GM10266 (cell line): Measurements from ENCODE around the gene HMCN2.

Experiments
- DNase-seq: peaks from one replicate; pipeline ENCODE4 v3.0.0; 2012; ENCODE audit errors: extremely low spot score
- CTCF ChIP-seq: IDR thresholded peaks from 2 replicates; pipeline ENCODE4 v1.5.1; 2012; ENCODE audit warnings: mild to moderate bottlenecking, low read depth; ENCODE audit not compliant: control insufficient read depth, insufficient read depth; ENCODE audit errors: missing control alignments

Gene HMCN2

GRCh38 chr9:130364619-130365322 is 99.2 kb downstream of the HMCN2 start:
- no peak for TF ChIP-seq CTCF

GRCh38 chr9:130365323-130365721 is 99.8 kb downstream of the HMCN2 start:
- no peak for TF ChIP-seq CTCF

More at GRCh38 chr9:130364619-130365322, 99.2 kb downstream of the HMCN2 start:
- DNase-seq, result no peak

GRCh38 chr9:130366072-130366471 is 100.5 kb downstream of the HMCN2 start:
- TF ChIP-seq CTCF, result no peak

More at GRCh38 chr9:130365323-130365721, 99.8 kb downstream of the HMCN2 start:
- DNase-seq, result no peak

GRCh38 chr9:130366888-130367550 is 101.5 kb downstream of the HMCN2 start:
- no peak for TF ChIP-seq CTCF
- no peak for DNase-seq

More at GRCh38 chr9:130366072-130366471, 100.5 kb downstream of the HMCN2 start:
- DNase-seq, result no peak

- no peak for TF ChIP-seq CTCF
- DNase-seq, result no peak
These were observed 103.1 kb downstream of the HMCN2 start for GRCh38 chr9:130368631-130369103.

GRCh38 chr9:130370226-130370625 is 104.7 kb downstream of the HMCN2 start:
- DNase-seq, result no peak
- no peak for TF ChIP-seq CTCF
